HG02840 (cell line): ENCODE data around the gene DAW1.
"Not testable (repeated sequence)": the region's sequence is repeated elsewhere in the genome, so short reads cannot be mapped to it uniquely, and the experiment has no call there.

Experiments
- ATAC-seq: cut with Tn5 transposase; IDR thresholded peaks from one replicate; pipeline ENCODE4 v1.9.1; 2021; ENCODE audit warnings: mild to moderate bottlenecking, moderate library complexity, moderate number of reproducible peaks; ENCODE audit not compliant: unreplicated experiment, low FRiP score

Gene DAW1

GRCh38 chr2:227871375-227871791, at the start of gene DAW1:
Gene DAW1, plus strand, starts transcription at chr2:227871631. Its CDS starts 59 bp downstream, at chr2:227871690.
- no peak for ATAC-seq

GRCh38 chr2:227822416-227823003, 48.9 kb upstream of the DAW1 start:
- no peak for ATAC-seq

GRCh38 chr2:227823922-227824321, 47.5 kb upstream of the DAW1 start:
- no peak for ATAC-seq

GRCh38 chr2:227824711-227825110, 46.7 kb upstream of the DAW1 start:
- no peak for ATAC-seq

GRCh38 chr2:227826019-227826521, 45.4 kb upstream of the DAW1 start:
- no peak for ATAC-seq

- no peak for ATAC-seq
These were observed 44.9 kb upstream of the DAW1 start for GRCh38 chr2:227826563-227826962.

DNA sequence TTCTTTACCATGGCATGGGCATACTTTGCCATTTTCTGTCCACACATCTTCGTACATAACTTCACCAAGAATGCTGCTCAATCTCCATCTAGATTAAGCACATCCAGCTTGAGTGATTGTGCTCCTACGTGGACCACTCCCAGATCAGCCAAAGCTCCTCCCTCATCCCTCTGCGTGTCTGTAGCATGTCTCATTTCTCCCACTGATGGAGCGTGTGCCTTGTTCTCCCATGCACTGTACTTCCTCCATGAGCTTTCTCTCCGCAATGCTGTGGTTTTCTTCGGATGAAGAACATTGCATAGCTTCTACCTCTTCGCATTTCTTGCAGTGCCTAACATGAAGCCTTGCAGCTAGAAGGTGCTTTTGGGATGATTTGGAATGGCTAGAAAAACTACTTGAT, 44.3 kb upstream of the DAW1 start:
- no peak for ATAC-seq

DNA sequence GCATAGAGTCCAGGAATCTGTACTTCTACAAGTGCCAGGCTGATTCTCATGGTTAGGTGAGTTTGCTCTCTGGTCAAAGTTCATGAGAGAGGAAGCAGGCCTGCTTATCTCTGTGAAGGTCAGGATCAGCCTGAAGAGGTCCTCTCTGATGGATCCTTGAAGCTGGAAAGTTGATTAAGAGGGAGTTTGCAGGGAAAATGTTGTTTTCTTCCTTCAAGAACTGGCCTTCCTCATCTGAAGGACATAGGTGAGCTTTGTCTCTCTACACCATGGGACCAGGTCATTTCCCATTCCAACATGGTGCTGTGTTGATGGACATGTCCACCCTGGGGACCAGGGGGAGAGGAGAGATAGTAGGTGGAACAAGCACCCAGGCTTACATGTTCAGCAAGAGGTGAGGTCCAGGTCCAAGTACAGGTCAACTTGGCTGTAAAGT, 42.9 kb upstream of the DAW1 start:
- ATAC-seq: no peak

DNA sequence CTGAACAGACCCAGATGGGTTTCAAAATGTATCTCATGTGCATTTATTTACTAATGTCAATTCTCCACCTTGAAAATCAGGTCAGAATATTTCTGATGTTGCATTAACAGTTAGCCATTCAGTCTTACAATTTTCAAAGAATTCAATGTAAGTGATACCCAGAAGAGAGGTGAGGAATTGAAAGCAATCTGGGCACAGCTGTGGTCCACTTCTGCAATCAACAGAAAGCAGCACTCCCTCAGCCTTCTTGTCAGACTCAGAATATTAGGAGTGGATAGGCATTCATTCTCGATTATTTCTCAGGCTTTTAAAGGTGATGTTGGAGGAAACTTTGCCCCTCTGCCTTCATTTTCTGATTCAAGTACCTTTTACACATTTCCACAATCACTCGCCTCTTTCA, 42.1 kb upstream of the DAW1 start:
- no peak for ATAC-seq

- no peak for ATAC-seq
These were observed 37.0 kb upstream of the DAW1 start for GRCh38 chr2:227834423-227834822.

GRCh38 chr2:227834916-227835650, 36.3 kb upstream of the DAW1 start:
- ATAC-seq: no peak

GRCh38 chr2:227839339-227840129, 31.9 kb upstream of the DAW1 start:
- ATAC-seq: not testable (repeated sequence)

GRCh38 chr2:227846831-227847230, 24.6 kb upstream of the DAW1 start:
- no peak for ATAC-seq

GRCh38 chr2:227848146-227848545, 23.3 kb upstream of the DAW1 start:
- no peak for ATAC-seq

DNA sequence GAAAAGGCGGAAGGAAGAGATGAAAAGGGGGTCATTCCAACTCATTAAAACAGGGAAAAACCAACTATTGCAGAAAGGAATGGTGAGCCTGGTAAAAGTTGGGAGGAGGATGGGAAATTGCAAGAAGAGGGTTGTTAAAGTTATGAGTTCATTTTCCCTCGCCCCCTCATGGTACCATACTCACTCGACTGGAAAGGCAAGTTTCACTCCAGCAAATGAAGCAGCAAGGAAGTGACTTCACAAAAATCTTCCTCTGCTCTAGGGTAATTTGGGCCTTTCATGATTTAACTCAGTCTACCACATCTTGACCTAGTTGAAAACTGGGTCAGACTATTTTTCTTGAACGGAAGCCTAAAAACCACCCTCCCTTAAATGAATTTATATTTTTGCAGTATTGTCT, 22.8 kb upstream of the DAW1 start:
- ATAC-seq: no peak

GRCh38 chr2:227849906-227850305, 21.5 kb upstream of the DAW1 start:
- ATAC-seq: no peak

- ATAC-seq: no peak
These were observed 18.2 kb upstream of the DAW1 start for GRCh38 chr2:227853204-227853629.

GRCh38 chr2:227853765-227854271, 17.6 kb upstream of the DAW1 start:
- no peak for ATAC-seq

DNA sequence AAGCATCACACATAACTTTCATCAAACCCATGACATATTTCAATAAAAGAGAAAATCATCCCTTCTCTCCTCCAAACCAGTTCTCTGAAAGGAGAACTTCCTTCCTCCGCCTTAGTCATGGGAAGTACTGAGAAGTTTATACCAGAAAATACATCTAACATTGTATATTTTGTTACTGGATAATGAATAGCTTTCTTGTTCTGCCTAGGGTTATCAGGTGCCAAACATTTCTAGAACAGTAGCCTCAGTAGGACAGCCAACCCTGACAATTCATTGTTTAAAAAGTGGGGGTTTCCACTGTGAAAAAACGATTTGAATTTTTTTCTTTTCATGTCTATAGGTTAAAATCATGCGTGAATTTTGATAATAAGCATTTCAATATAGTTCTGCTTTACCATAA, 16.0 kb upstream of the DAW1 start:
- ATAC-seq: no peak

GRCh38 chr2:227856697-227857096, 14.7 kb upstream of the DAW1 start:
- no peak for ATAC-seq

DNA sequence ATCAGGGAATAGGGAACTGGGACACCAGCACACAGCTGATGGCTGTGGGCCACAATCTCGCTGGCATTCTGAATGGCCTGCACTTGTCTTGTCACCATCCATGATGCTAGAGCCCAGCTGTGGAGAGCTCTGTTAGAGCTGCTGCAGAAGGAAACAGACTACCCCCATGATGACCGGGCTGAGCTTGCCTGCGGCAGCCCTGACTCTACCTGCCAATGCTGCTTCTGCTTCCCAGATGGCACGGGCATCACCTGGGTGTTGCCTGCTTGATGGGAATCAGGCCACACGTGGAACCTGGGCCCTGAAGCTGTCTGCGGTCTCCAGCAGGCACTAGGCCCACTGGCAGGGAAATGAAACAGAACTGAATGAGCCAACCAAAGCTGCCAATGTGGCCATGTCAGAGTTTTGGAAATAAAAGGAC, 11.2 kb upstream of the DAW1 start:
- no peak for ATAC-seq
